8988T (cell line): ENCODE data around the gene ACSL6.
"Not testable (repeated sequence)": the region's sequence is repeated elsewhere in the genome, so short reads cannot be mapped to it uniquely, and the experiment has no call there.

Experiments used
- DNase-seq: peaks from one replicate; pipeline ENCODE4 v3.0.0; 2011

ACSL6 gene

GRCh38 chr5:131926168-131926567, 85.3 kb downstream of the ACSL6 start:
- DNase-seq, result no peak

- no peak for DNase-seq
Measured at GRCh38 chr5:131916481-131916880, 95.0 kb downstream of the ACSL6 start.

GRCh38 chr5:131914472-131914871, 97.0 kb downstream of the ACSL6 start:
- DNase-seq, result no peak

GRCh38 chr5:131913603-131914002, 97.9 kb downstream of the ACSL6 start:
- DNase-seq, result no peak

- no peak for DNase-seq
Measured at GRCh38 chr5:131906668-131907067, 104.8 kb downstream of the ACSL6 start.

- DNase-seq, result not testable (repeated sequence)
Measured at GRCh38 chr5:131902266-131902665, 109.2 kb downstream of the ACSL6 start.
